ENCODE data around the gene LIMS1. TPM values are rescaled to one million over a fixed set of nuclear protein-coding genes. Genes with fewer than 3 reads are reported as not detected.
A peak's percentile ranks its signal among the peaks of the same experiment; 100 is the strongest.

Gene LIMS1
- total RNA-seq, 1 experiment from 2014 or later: 56.2 TPM

GRCh38 chr2:108589781-108590180 is 55.5 kb downstream of the LIMS1 start (continued):
- TF ChIP-seq ZBTB33 (IDR thresholded peaks at IDR 0.05; ENCODE audit: extremely low read depth, insufficient replicate concordance, low read length): no peak

DNA sequence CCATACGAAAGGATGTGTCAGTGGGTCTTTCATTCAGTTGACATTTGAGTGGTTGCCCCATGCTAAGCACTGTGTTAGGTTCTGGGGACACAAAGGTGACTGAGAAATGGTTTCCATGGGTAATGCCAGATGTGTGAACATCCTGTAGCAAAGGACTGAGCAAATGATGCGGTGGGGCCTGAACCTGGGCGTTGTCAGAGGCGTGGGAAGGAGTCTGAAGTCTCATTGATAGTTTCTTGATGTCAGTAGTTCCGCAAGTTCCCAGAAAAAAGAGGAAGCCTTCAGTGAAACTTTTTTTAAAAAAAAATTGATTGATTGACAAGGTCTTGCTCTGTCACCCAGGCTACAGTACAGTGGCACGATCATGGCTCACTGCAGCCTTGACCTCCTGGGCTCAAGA is 56.9 kb downstream of the LIMS1 start:
- BruUV-seq (replicated peaks): no TSS peak
- Histone ChIP-seq H3K4me1 (ENCODE audit: control insufficient read depth in 1 of 2, insufficient read depth in 2 of 2, low read length in 2 of 2) (peaks cover 29 to 56% of the 10 kb centered on the region in 2 experiments), H3K4me2 (ENCODE audit: low read length) (no peak overlapping the region), H3K36me3 (ENCODE audit: control insufficient read depth in 1 of 2, insufficient read depth in 2 of 2, low read length in 2 of 2) (no peaks in the 10 kb centered on the region), H3K4me3 (replicated peaks in 1 of 2; ENCODE audit: low read depth in 1 of 2, low read length in 2 of 2) (no peak overlapping the region), H3K27ac (ENCODE audit: low read depth, low read length) (no peak overlapping the region), H3K9me2 (ENCODE audit: insufficient read depth) (no peaks in the 10 kb centered on the region), H3K9ac (ENCODE audit: low read length) (no peak overlapping the region), H2AFZ (ENCODE audit: low read depth, low read length, poor library complexity, severe bottlenecking) (no peak overlapping the region), H3K9me3 (ENCODE audit: control insufficient read depth in 1 of 2, insufficient read depth in 1 of 2, low read depth in 1 of 2, low read length in 2 of 2) (no peaks in the 10 kb centered on the region), H3K79me2 (ENCODE audit: insufficient read depth, low read length) (peaks cover 67% of the 10 kb centered on the region), H4K20me1 (ENCODE audit: insufficient read depth) (no peaks in the 10 kb centered on the region), H3K27me3 (ENCODE audit: insufficient read depth, low read length) (no peaks in the 10 kb centered on the region)
- ChIA-PET RAD21 (ENCODE audit: low non-redundant PET in 1 of 2, low total read pairs in 2 of 2, uncharacterized antibody in 2 of 2, unreplicated experiment in 2 of 2) (no interaction called here), POLR2A (no interaction called here), CTCF (no interaction called here)
- DNase-seq (ENCODE audit: low read depth, low spot score) (no peak), ATAC-seq (no peak)
- TF ChIP-seq YY1 (IDR thresholded peaks at IDR 0.05; ENCODE audit: extremely low read depth, insufficient replicate concordance, low read depth, low read length): no peak
- intact Hi-C loops (cut with micrococcal nuclease): no loop called here

GRCh38 chr2:108593547-108594098 is 59.4 kb downstream of the LIMS1 start:
- H3K36me3 ChIP-seq (ENCODE audit: control insufficient read depth in 1 of 2, insufficient read depth in 2 of 2, low read length in 2 of 2): no peaks in the 10 kb centered on the region
- peak overlapping the region in 1 of 2 experiments; percentile 42; a peak in 2 of 4 replicates for H3K4me3 ChIP-seq (replicated peaks in 1 of 2; ENCODE audit: low read depth in 1 of 2, low read length in 2 of 2)
- TF ChIP-seq CEBPB (IDR thresholded peaks at IDR 0.05; ENCODE audit: low read depth) (0 out of 2 replicates have a peak, but pooled peaks have one; percentile 11), ZNF274 (IDR thresholded peaks at IDR 0.05; ENCODE audit: low read depth, low read length) (no peak), JUND (IDR thresholded peaks at IDR 0.05) (peak; percentile 37; the same call in 1 of the 2 replicates), SP1 (IDR thresholded peaks at IDR 0.05; ENCODE audit: low read depth) (peak; percentile 46), FOSL1 (IDR thresholded peaks at IDR 0.05; ENCODE audit: low read depth) (peak; percentile 58), EZH2phosphoT487 (IDR thresholded peaks at IDR 0.05; ENCODE audit: borderline replicate concordance) (no peak), SIN3A (IDR thresholded peaks at IDR 0.05; ENCODE audit: low read depth) (no peak)
- TF ChIP-seq, protein P1, sequence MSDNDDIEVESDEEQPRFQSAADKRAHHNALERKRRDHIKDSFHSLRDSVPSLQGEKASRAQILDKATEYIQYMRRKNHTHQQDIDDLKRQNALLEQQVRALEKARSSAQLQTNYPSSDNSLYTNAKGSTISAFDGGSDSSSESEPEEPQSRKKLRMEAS (IDR thresholded peaks at IDR 0.05): no peak
- TF ChIP-seq, protein P2, sequence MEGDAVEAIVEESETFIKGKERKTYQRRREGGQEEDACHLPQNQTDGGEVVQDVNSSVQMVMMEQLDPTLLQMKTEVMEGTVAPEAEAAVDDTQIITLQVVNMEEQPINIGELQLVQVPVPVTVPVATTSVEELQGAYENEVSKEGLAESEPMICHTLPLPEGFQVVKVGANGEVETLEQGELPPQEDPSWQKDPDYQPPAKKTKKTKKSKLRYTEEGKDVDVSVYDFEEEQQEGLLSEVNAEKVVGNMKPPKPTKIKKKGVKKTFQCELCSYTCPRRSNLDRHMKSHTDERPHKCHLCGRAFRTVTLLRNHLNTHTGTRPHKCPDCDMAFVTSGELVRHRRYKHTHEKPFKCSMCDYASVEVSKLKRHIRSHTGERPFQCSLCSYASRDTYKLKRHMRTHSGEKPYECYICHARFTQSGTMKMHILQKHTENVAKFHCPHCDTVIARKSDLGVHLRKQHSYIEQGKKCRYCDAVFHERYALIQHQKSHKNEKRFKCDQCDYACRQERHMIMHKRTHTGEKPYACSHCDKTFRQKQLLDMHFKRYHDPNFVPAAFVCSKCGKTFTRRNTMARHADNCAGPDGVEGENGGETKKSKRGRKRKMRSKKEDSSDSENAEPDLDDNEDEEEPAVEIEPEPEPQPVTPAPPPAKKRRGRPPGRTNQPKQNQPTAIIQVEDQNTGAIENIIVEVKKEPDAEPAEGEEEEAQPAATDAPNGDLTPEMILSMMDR (IDR thresholded peaks at IDR 0.05 in 2 of 3, conservative IDR thresholded peaks at IDR 0.05 in 1 of 3; ENCODE audit: borderline replicate concordance in 1 of 3, insufficient read depth in 1 of 3, low read depth in 2 of 3, low read length in 2 of 3): peak in 2 of 3 experiments; percentile 15 to 34; a peak in 2 of 6 replicates
- TF ChIP-seq, protein P3, sequence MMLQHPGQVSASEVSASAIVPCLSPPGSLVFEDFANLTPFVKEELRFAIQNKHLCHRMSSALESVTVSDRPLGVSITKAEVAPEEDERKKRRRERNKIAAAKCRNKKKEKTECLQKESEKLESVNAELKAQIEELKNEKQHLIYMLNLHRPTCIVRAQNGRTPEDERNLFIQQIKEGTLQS (IDR thresholded peaks at IDR 0.05): no peak
- no peaks in the 10 kb centered on the region for H4K20me1 ChIP-seq (ENCODE audit: insufficient read depth)
- no peaks in the 10 kb centered on the region for H3K27me3 ChIP-seq (ENCODE audit: insufficient read depth, low read length)
- no peak overlapping the region for H2AFZ ChIP-seq (ENCODE audit: low read depth, low read length, poor library complexity, severe bottlenecking)
- peak overlapping the region; percentile 24; the same call in 1 of the 2 replicates for H3K27ac ChIP-seq (ENCODE audit: low read depth, low read length)
- H3K9me3 ChIP-seq (ENCODE audit: control insufficient read depth in 1 of 2, insufficient read depth in 1 of 2, low read depth in 1 of 2, low read length in 2 of 2): no peaks in the 10 kb centered on the region
- RAD21 ChIA-PET (ENCODE audit: low non-redundant PET in 1 of 2, low total read pairs in 2 of 2, uncharacterized antibody in 2 of 2, unreplicated experiment in 2 of 2): interaction anchor here in 1 of 2 experiments (1.7 kb wide), 1 partner anchor 43 kb away, joined by 6 read pairs; no protein-coding TSS in a partner anchor
- H3K9ac ChIP-seq (ENCODE audit: low read length): peak overlapping the region; percentile 41
- intact Hi-C loops (cut with micrococcal nuclease): no loop called here
- CTCF ChIA-PET: interaction anchor here (0.6 to 2.6 kb wide), 5 partner anchors 9 to 231 kb away, joined by 3 to 11 read pairs (median 4); no protein-coding TSS in a partner anchor
- peaks cover 51% of the 10 kb centered on the region for H3K79me2 ChIP-seq (ENCODE audit: insufficient read depth, low read length)
- POLR2A ChIA-PET: no interaction called here
- H3K4me1 ChIP-seq (ENCODE audit: control insufficient read depth in 1 of 2, insufficient read depth in 2 of 2, low read length in 2 of 2): peaks cover 29 to 46% of the 10 kb centered on the region in 2 experiments
- DNase-seq (ENCODE audit: low read depth, low spot score) (no peak), ATAC-seq (peak; percentile 35)
- BruUV-seq (replicated peaks): no TSS peak
- peak overlapping the region; percentile 73 for H3K4me2 ChIP-seq (ENCODE audit: low read length)
- H3K9me2 ChIP-seq (ENCODE audit: insufficient read depth): no peaks in the 10 kb centered on the region
